ENCODE data around the gene GBP1.
"Not testable (repeated sequence)": the region's sequence is repeated elsewhere in the genome, so short reads cannot be mapped to it uniquely, and the experiment has no call there.

Gene GBP1

GRCh38 chr1:89065079-89065868, at the start of gene GBP1:
TSS of gene GBP1 (minus strand) at chr1:89065208. CDS start at chr1:89063234, 1,974 bp downstream.
- FAIRE-seq (peak; percentile 27), DNase-seq (ENCODE audit: low spot score) (no peak)

GRCh38 chr1:89114662-89115061, 49.7 kb upstream of the GBP1 start:
- no peak for DNase-seq (ENCODE audit: low spot score)
- no peak for FAIRE-seq

GRCh38 chr1:89112871-89113613, 48.0 kb upstream of the GBP1 start:
- DNase-seq (ENCODE audit: low spot score) = no peak
- FAIRE-seq = no peak

GRCh38 chr1:89104687-89105086, 39.7 kb upstream of the GBP1 start:
- DNase-seq (ENCODE audit: low spot score) (no peak), FAIRE-seq (no peak)

GRCh38 chr1:89104147-89104546, 39.1 kb upstream of the GBP1 start:
- FAIRE-seq (peak; percentile 9), DNase-seq (ENCODE audit: low spot score) (no peak)

- FAIRE-seq (no peak), DNase-seq (ENCODE audit: low spot score) (no peak)
Observed at GRCh38 chr1:89102021-89102420, 37.0 kb upstream of the GBP1 start.

GRCh38 chr1:89100412-89100811, 35.4 kb upstream of the GBP1 start:
- FAIRE-seq (no peak), DNase-seq (ENCODE audit: low spot score) (no peak)

- DNase-seq (ENCODE audit: low spot score) = no peak
- no peak for FAIRE-seq
Observed at GRCh38 chr1:89098857-89099256, 33.8 kb upstream of the GBP1 start.

GRCh38 chr1:89095737-89096136, 30.7 kb upstream of the GBP1 start:
- FAIRE-seq (no peak), DNase-seq (ENCODE audit: low spot score) (no peak)

GRCh38 chr1:89089962-89090361, 25.0 kb upstream of the GBP1 start:
- FAIRE-seq (no peak), DNase-seq (ENCODE audit: low spot score) (no peak)

GRCh38 chr1:89088572-89088971, 23.6 kb upstream of the GBP1 start:
- no peak for FAIRE-seq
- no peak for DNase-seq (ENCODE audit: low spot score)

- no peak for FAIRE-seq
- no peak for DNase-seq (ENCODE audit: low spot score)
Observed at GRCh38 chr1:89087241-89087640, 22.2 kb upstream of the GBP1 start.

GRCh38 chr1:89085781-89086180, 20.8 kb upstream of the GBP1 start:
- DNase-seq (ENCODE audit: low spot score) (peak; percentile 51), FAIRE-seq (no peak)

GRCh38 chr1:89081005-89081404, 16.0 kb upstream of the GBP1 start:
- FAIRE-seq = no peak
- DNase-seq (ENCODE audit: low spot score) = no peak

GRCh38 chr1:89080068-89080467, 15.1 kb upstream of the GBP1 start:
- FAIRE-seq; DNase-seq (ENCODE audit: low spot score): not testable (repeated sequence)

GRCh38 chr1:89072466-89073065, 7.6 kb upstream of the GBP1 start:
- DNase-seq (ENCODE audit: low spot score); FAIRE-seq: not testable (repeated sequence)

GRCh38 chr1:89070509-89070908, 5.5 kb upstream of the GBP1 start:
- no peak for FAIRE-seq
- DNase-seq (ENCODE audit: low spot score) = no peak

GRCh38 chr1:89069951-89070350, 4.9 kb upstream of the GBP1 start:
- no peak for DNase-seq (ENCODE audit: low spot score)
- no peak for FAIRE-seq

- DNase-seq (ENCODE audit: low spot score) = no peak
- no peak for FAIRE-seq
Observed at GRCh38 chr1:89068291-89068690, 3.3 kb upstream of the GBP1 start.

GRCh38 chr1:89064632-89065031, 376 bp downstream of the GBP1 start:
- DNase-seq (ENCODE audit: low spot score) (no peak), FAIRE-seq (peak; percentile 66)

GRCh38 chr1:89063094-89063493, 1.9 kb downstream of the GBP1 start:
- FAIRE-seq = no peak
- DNase-seq (ENCODE audit: low spot score) = no peak

GRCh38 chr1:89060091-89060490, 4.9 kb downstream of the GBP1 start:
- FAIRE-seq (no peak), DNase-seq (ENCODE audit: low spot score) (no peak)

All from urothelium cell line (cell line).